GM12801 (cell line): ENCODE data around the gene SLC24A3.

Experiments
- TF ChIP-seq, protein P1 (sequence below): IDR thresholded peaks from one replicate; pipeline ENCODE4 v1.5.1; 2011; ENCODE audit warnings: control low read depth; ENCODE audit not compliant: insufficient read length; ENCODE audit errors: extremely low read depth

SLC24A3 gene

DNA sequence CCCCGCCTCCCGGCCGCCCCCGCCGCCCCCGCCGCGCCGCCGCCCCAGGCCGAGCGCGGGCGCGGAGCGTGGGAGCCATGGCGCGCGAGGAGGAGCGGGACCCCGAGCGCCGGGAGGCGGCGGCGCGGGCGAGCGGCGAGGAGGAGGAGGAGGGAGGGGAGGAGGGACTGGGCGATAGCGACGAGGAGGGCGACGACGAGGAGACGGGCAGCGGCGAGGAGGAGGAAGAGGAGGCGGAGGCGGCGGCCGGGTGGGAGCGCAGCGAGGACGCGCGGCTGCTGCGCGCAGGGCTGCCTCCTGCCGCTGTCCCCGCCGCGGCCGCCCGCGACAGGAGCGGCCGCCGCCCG lies at the start of gene SLC24A3:
SLC24A3 (plus strand) TSS at position 174 of the 347 bp plus-strand sequence.
- TF ChIP-seq, protein P1, sequence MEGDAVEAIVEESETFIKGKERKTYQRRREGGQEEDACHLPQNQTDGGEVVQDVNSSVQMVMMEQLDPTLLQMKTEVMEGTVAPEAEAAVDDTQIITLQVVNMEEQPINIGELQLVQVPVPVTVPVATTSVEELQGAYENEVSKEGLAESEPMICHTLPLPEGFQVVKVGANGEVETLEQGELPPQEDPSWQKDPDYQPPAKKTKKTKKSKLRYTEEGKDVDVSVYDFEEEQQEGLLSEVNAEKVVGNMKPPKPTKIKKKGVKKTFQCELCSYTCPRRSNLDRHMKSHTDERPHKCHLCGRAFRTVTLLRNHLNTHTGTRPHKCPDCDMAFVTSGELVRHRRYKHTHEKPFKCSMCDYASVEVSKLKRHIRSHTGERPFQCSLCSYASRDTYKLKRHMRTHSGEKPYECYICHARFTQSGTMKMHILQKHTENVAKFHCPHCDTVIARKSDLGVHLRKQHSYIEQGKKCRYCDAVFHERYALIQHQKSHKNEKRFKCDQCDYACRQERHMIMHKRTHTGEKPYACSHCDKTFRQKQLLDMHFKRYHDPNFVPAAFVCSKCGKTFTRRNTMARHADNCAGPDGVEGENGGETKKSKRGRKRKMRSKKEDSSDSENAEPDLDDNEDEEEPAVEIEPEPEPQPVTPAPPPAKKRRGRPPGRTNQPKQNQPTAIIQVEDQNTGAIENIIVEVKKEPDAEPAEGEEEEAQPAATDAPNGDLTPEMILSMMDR = no peak

DNA sequence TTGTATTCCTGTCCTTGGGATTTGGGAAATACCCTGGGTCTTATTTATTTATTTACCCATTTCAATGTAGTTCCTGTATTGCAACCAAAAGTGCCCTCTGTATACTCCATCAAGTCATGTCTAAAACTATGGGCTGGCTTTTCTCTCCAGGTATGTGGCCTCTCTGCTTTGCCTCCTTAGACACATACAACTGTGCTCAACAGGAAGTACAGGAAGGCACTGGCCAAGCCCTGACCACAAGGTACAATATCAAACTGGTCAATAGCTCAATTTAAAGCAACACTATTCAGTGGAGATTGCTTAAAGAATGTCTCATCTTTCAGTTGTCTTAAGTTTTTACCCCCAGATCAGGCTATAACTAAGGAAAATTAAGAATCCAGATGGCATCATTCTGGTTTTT lies 42.3 kb upstream of the SLC24A3 start:
- TF ChIP-seq, protein P1 = no peak

DNA sequence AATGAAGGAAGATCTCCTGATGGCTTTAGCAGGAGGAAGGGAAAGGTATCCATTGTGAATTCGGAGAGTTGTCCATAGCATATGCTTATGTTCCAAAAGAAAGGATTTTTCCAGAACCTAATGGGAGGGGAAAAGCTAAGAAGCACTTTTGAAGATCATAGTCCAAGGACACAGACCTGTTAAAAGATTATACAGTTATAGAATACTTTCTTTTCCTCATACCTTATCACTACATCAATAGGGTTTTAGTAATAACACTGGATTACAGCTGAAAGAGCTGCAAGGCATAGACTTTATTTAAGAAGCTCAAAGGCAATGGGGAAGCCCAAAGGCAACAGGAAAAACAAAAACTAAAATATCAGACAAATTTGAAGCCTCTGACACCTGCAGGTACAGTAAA lies 39.8 kb upstream of the SLC24A3 start:
- TF ChIP-seq, protein P1 = no peak

DNA sequence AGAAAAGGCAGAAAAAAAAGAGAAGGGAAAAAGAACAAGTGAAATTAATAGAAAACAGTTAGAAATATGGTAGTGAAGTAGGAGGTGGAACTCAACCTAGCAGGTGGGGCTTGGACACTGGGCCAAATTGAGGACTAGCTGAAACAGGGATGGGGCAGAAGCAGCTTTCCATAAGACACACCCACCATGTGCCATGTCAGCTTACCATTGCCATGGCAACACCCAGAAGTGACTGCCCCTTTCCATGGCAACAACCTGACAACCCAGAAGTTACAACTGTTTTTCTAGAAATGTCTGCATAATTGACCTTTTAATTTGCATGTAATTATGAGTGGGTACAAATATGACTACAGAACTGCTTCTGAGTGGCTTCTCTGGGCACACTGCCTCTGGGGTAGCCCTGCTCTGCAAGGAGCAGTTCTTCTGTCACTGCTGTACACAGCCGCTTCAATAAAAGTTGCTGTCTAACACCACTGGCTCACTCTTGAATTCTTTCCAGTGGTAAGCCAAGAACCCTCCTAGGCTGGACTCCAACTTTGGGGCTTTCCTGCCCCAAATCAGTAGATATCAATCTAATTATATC lies 35.9 kb upstream of the SLC24A3 start:
- TF ChIP-seq, protein P1 = no peak

DNA sequence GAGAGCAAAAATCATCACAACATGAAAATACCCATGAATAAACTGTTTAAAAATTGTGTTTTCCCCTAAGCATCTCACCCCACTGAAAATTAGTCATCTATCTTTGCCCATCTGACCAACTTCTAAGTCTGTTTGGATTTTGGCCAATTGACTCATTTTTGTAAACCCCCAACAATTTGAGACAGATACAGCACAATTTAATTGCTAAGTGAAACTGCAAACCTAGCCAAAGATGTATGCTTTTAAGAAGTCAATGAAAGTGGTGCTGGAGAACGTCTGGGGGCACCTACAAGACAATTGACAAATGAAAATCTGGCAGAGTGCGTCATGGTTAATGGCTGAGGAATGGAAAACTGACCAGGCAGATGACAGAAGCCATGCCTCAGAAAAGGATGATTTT lies 30.9 kb upstream of the SLC24A3 start:
- TF ChIP-seq, protein P1 = no peak

DNA sequence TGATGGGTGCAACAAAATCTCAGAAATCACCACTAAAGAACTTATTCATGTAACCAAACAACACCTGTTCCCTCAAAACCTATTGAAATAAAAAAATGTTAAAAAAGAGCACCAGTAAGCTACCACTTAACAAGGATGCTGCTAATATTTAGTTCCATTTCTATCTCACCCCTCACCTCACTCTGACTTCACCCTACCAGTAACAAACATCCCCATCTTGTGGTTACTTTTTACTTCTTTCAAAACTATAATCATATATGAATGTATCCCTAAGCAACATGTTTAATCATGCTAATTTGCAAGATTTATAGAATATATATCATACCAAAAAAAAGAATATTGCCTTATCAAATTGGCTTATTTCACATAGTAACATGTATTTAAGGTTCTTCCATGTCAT lies 27.4 kb upstream of the SLC24A3 start:
- TF ChIP-seq, protein P1 = no peak

DNA sequence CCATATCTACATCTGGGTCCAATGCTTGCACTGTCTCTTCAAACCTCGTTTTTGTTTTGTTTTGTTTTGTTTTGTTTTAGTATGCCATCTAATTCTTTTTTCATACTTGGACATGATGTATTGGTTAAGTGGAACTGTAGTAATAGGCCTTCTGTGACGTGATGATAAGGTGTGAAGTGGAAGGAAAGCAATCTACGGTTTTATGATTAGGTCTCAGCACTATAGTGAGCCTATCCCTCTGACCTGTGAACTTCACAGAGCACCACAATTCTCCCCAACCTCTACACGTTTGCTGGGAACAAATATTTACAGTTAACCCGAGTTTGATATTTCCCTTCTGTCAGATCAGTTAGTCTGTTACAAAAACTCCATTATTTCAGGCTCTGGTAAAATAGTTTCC lies 19.1 kb upstream of the SLC24A3 start:
- TF ChIP-seq, protein P1 = no peak

DNA sequence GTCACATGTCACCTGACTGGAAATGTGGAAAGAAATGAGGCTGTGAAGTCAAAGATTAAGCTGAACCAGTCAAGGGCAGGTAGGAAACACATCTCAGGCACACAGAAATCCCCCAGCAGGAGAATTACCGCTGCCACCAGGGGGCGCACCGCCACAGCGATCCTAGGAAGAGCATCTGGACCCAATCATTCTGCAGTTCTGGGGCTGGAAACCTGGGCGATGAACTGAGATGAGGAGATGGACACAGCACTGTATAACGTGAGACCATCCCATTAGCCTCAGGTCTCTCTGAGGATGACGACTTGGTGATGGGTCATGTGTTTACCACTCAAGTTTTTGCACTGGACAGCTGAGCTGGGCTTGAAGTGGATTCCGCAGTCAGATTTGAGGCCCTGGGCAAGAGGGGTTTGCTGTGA lies 6.5 kb upstream of the SLC24A3 start:
- TF ChIP-seq, protein P1 = peak; percentile 34
